ENCODE data around the gene ACOT12.
"Not testable (repeated sequence)": the region's sequence is repeated elsewhere in the genome, so short reads cannot be mapped to it uniquely, and the experiment has no call there.

Gene ACOT12

GRCh38 chr5:81420039-81420667 is 26.2 kb upstream of the ACOT12 start:
- H3K36me3 ChIP-seq (ENCODE audit: insufficient read depth, low read length): peaks cover 6% of the 10 kb centered on the region
- no peak overlapping the region for H3K9ac ChIP-seq (ENCODE audit: low read length)
- peaks cover 13% of the 10 kb centered on the region for H3K4me1 ChIP-seq (ENCODE audit: insufficient read depth, low read length)
- H3K27me3 ChIP-seq (ENCODE audit: control insufficient read depth in 1 of 2, insufficient read depth in 2 of 2, low read length in 2 of 2): no peaks in the 10 kb centered on the region
- no peak overlapping the region for H3K4me3 ChIP-seq (ENCODE audit: low read depth in 1 of 2, low read length in 2 of 2)
- no peaks in the 10 kb centered on the region for H3K9me3 ChIP-seq (ENCODE audit: low read length)
- H3K27ac ChIP-seq (ENCODE audit: low read depth, low read length): no peak overlapping the region

DNA sequence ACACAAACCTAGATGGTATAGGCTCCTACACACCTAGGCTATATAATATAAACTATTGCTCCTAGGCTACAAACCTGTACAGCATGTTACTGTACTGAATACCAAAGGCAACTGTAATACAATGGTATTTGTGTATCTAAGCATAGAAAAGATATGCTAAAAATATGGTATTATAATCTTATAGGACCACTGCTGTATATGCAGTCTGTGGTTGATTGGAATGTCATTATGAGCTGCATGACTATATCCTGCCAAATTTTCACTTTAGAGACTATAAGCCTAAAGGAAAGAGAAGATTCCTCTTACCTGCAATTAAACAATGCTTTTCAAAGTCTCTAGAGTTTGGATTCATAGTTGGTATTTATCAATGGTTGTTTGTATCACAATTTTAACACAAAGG is 24.7 kb upstream of the ACOT12 start:
- Histone ChIP-seq H3K27me3 (ENCODE audit: control insufficient read depth in 1 of 2, insufficient read depth in 2 of 2, low read length in 2 of 2) (no peaks in the 10 kb centered on the region), H3K27ac (ENCODE audit: low read depth, low read length) (no peak overlapping the region), H3K9ac (ENCODE audit: low read length) (no peak overlapping the region), H3K9me3 (ENCODE audit: low read length) (no peaks in the 10 kb centered on the region), H3K36me3 (ENCODE audit: insufficient read depth, low read length) (peaks cover 6% of the 10 kb centered on the region), H3K4me3 (ENCODE audit: low read depth in 1 of 2, low read length in 2 of 2) (no peak overlapping the region), H3K4me1 (ENCODE audit: insufficient read depth, low read length) (peaks cover 13% of the 10 kb centered on the region)

GRCh38 chr5:81417052-81417451 is 23.1 kb upstream of the ACOT12 start:
- Histone ChIP-seq H3K9me3 (ENCODE audit: low read length) (no peaks in the 10 kb centered on the region), H3K27ac (ENCODE audit: low read depth, low read length) (no peak overlapping the region), H3K27me3 (ENCODE audit: control insufficient read depth in 1 of 2, insufficient read depth in 2 of 2, low read length in 2 of 2) (no peaks in the 10 kb centered on the region), H3K9ac (ENCODE audit: low read length) (no peak overlapping the region), H3K4me1 (ENCODE audit: insufficient read depth, low read length) (peaks cover 13% of the 10 kb centered on the region), H3K4me3 (ENCODE audit: low read depth in 1 of 2, low read length in 2 of 2) (no peak overlapping the region), H3K36me3 (ENCODE audit: insufficient read depth, low read length) (peaks cover 6% of the 10 kb centered on the region)

GRCh38 chr5:81409896-81410295 is 16.0 kb upstream of the ACOT12 start:
- Histone ChIP-seq H3K9me3 (ENCODE audit: low read length) (no peaks in the 10 kb centered on the region), H3K36me3 (ENCODE audit: insufficient read depth, low read length) (no peaks in the 10 kb centered on the region), H3K4me3 (ENCODE audit: low read depth in 1 of 2, low read length in 2 of 2) (no peak overlapping the region), H3K27ac (ENCODE audit: low read depth, low read length) (no peak overlapping the region), H3K27me3 (ENCODE audit: control insufficient read depth in 1 of 2, insufficient read depth in 2 of 2, low read length in 2 of 2) (no peaks in the 10 kb centered on the region), H3K9ac (ENCODE audit: low read length) (no peak overlapping the region), H3K4me1 (ENCODE audit: insufficient read depth, low read length) (no peaks in the 10 kb centered on the region)

GRCh38 chr5:81409361-81409760 is 15.4 kb upstream of the ACOT12 start:
- no peak overlapping the region for H3K27ac ChIP-seq (ENCODE audit: low read depth, low read length)

DNA sequence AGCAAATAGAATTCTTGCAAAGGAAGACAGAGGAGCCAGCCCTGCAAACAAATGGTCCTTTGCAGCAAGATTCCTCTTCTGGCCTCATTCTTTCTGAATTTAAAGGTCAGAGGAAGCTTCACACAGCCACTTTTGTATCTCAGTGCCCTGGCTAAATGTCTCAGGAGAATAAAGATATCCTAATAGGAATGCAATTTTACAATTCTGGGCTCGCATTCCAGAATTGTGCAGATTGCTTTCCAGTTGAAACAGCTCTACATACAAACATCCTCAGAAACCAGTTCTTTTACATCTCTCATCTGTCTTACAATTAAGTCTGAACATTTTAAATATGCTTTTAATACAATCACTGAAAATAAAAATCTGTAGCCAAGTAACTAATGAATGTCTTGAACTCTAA is 14.6 kb upstream of the ACOT12 start:
- H3K4me3 ChIP-seq (ENCODE audit: low read depth in 1 of 2, low read length in 2 of 2): no peak overlapping the region

More at GRCh38 chr5:81409361-81409760, 15.4 kb upstream of the ACOT12 start:
- Histone ChIP-seq H3K9ac (ENCODE audit: low read length) (no peak overlapping the region), H3K4me1 (ENCODE audit: insufficient read depth, low read length) (no peaks in the 10 kb centered on the region), H3K4me3 (ENCODE audit: low read depth in 1 of 2, low read length in 2 of 2) (no peak overlapping the region), H3K9me3 (ENCODE audit: low read length) (no peaks in the 10 kb centered on the region), H3K27me3 (ENCODE audit: control insufficient read depth in 1 of 2, insufficient read depth in 2 of 2, low read length in 2 of 2) (no peaks in the 10 kb centered on the region), H3K36me3 (ENCODE audit: insufficient read depth, low read length) (no peaks in the 10 kb centered on the region)

DNA sequence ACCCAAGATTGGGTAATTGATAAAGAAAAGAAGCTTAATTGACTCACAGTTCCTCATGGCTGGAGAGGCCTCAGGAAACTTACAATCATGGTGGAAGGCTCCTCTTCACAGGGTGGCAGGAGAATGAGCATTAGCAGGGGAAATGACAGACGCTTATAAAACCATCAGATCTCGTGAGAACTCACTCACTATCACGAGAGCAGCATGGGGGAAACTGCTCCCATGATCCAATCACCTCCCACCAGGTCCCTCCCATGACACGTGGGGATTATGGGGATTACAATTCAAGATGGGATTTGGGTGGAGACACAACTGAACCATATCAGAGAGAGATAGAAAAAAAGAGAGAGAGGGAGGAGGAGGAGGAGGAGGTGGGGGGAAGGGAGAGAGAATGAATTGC is 13.9 kb upstream of the ACOT12 start:
- not testable (repeated sequence) for H3K4me1 ChIP-seq (ENCODE audit: insufficient read depth, low read length); H3K9ac ChIP-seq (ENCODE audit: low read length); H3K4me3 ChIP-seq (ENCODE audit: low read depth in 1 of 2, low read length in 2 of 2); H3K36me3 ChIP-seq (ENCODE audit: insufficient read depth, low read length); H3K27me3 ChIP-seq (ENCODE audit: control insufficient read depth in 1 of 2, insufficient read depth in 2 of 2, low read length in 2 of 2); H3K9me3 ChIP-seq (ENCODE audit: low read length); H3K27ac ChIP-seq (ENCODE audit: low read depth, low read length)

More for the DNA sequence above, 14.6 kb upstream of the ACOT12 start:
- Histone ChIP-seq H3K27ac (ENCODE audit: low read depth, low read length) (no peak overlapping the region), H3K9ac (ENCODE audit: low read length) (no peak overlapping the region), H3K36me3 (ENCODE audit: insufficient read depth, low read length) (no peaks in the 10 kb centered on the region), H3K4me1 (ENCODE audit: insufficient read depth, low read length) (no peaks in the 10 kb centered on the region), H3K27me3 (ENCODE audit: control insufficient read depth in 1 of 2, insufficient read depth in 2 of 2, low read length in 2 of 2) (no peaks in the 10 kb centered on the region), H3K9me3 (ENCODE audit: low read length) (no peaks in the 10 kb centered on the region)

- no peaks in the 10 kb centered on the region for H3K27me3 ChIP-seq (ENCODE audit: control insufficient read depth in 1 of 2, insufficient read depth in 2 of 2, low read length in 2 of 2)
- H3K27ac ChIP-seq (ENCODE audit: low read depth, low read length): no peak overlapping the region
- H3K36me3 ChIP-seq (ENCODE audit: insufficient read depth, low read length): no peaks in the 10 kb centered on the region
- no peak overlapping the region for H3K9ac ChIP-seq (ENCODE audit: low read length)
- H3K4me1 ChIP-seq (ENCODE audit: insufficient read depth, low read length): no peaks in the 10 kb centered on the region
- H3K4me3 ChIP-seq (ENCODE audit: low read depth in 1 of 2, low read length in 2 of 2): no peak overlapping the region
- H3K9me3 ChIP-seq (ENCODE audit: low read length): no peaks in the 10 kb centered on the region
These were observed 11.4 kb upstream of the ACOT12 start for GRCh38 chr5:81405126-81405891.

DNA sequence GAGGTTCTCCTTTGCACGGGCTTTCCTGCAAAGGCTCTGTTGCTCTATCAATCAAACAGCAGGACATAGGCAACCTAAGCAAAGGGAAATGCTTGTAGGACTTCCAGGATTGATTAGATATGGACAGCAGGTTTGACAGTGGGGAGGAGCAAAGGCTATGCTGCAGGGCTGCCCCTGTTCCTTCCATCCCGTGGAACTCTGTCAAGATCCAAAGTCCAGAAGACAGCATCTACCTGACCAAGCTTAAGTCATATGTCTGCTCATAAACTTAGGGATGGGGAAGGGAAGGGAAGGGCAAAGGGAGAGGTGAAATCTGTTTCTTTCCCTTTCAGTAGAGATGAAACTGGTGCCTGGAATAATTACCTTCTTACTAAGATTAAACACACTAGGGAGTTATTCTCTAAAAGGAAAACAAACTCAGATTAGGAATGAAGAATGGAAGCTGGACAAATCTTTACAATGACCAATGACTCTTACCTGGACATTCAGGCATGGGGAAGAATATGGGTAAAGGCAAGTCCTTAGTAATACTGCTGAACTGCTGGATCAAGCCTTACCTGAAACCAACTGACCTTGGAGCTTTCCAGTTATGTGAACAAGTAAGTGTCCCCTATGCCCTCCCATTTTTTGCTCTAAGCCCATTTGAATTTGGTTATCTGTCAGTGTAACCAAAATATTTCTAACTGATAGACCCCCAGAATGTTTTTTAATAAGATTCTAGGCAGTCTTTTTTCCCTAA is 8.4 kb upstream of the ACOT12 start:
- Histone ChIP-seq H3K9ac (ENCODE audit: low read length) (no peak overlapping the region), H3K4me3 (ENCODE audit: low read depth in 1 of 2, low read length in 2 of 2) (no peak overlapping the region), H3K9me3 (ENCODE audit: low read length) (no peaks in the 10 kb centered on the region), H3K36me3 (ENCODE audit: insufficient read depth, low read length) (no peaks in the 10 kb centered on the region), H3K27me3 (ENCODE audit: control insufficient read depth in 1 of 2, insufficient read depth in 2 of 2, low read length in 2 of 2) (no peaks in the 10 kb centered on the region), H3K4me1 (ENCODE audit: insufficient read depth, low read length) (no peaks in the 10 kb centered on the region), H3K27ac (ENCODE audit: low read depth, low read length) (no peak overlapping the region)

- H3K27ac ChIP-seq (ENCODE audit: low read depth, low read length): no peak overlapping the region
- no peaks in the 10 kb centered on the region for H3K36me3 ChIP-seq (ENCODE audit: insufficient read depth, low read length)
- H3K27me3 ChIP-seq (ENCODE audit: control insufficient read depth in 1 of 2, insufficient read depth in 2 of 2, low read length in 2 of 2): no peaks in the 10 kb centered on the region
- no peak overlapping the region for H3K4me3 ChIP-seq (ENCODE audit: low read depth in 1 of 2, low read length in 2 of 2)
- H3K4me1 ChIP-seq (ENCODE audit: insufficient read depth, low read length): no peaks in the 10 kb centered on the region
- H3K9me3 ChIP-seq (ENCODE audit: low read length): no peaks in the 10 kb centered on the region
- no peak overlapping the region for H3K9ac ChIP-seq (ENCODE audit: low read length)
These were observed 7.3 kb upstream of the ACOT12 start for GRCh38 chr5:81401266-81401665.

DNA sequence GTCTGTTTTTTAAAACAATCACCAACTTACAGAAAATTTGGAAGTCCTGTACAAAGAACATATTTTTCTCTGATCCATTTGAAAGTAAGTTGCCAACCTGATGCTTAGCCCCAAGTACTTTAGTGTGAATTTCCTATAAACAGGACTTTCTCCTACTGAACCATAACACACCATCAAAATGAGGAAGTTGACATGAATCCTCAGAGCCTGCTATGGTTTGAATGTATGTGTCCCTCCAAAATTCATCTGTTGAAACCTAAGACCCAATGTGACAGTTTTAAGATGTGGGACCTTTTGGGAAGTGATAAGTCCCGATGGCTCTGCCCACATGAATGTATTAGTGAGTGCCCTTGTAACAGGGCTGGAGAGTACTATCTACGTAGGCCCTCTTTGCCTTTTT is 6.4 kb upstream of the ACOT12 start:
- no peaks in the 10 kb centered on the region for H3K4me1 ChIP-seq (ENCODE audit: insufficient read depth, low read length)
- H3K4me3 ChIP-seq (ENCODE audit: low read depth in 1 of 2, low read length in 2 of 2): no peak overlapping the region
- no peaks in the 10 kb centered on the region for H3K36me3 ChIP-seq (ENCODE audit: insufficient read depth, low read length)
- H3K27ac ChIP-seq (ENCODE audit: low read depth, low read length): no peak overlapping the region
- H3K9ac ChIP-seq (ENCODE audit: low read length): no peak overlapping the region
- no peaks in the 10 kb centered on the region for H3K9me3 ChIP-seq (ENCODE audit: low read length)
- peaks cover 0 to 1% of the 10 kb centered on the region in 2 donors for H3K27me3 ChIP-seq (ENCODE audit: control insufficient read depth in 1 of 2, insufficient read depth in 2 of 2, low read length in 2 of 2)
